DMS53 treated with DMSO at 0.1 percent for 48 hours (cell line): ENCODE data around the gene GLTP.
"Not testable (repeated sequence)": the region's sequence is repeated elsewhere in the genome, so short reads cannot be mapped to it uniquely, and the experiment has no call there.

Experiments used
- DNase-seq: peaks from one replicate; lab custom pipeline; 2025; ENCODE audit not compliant: unreplicated experiment; lab: John Stamatoyannopoulos, UW

GLTP gene

GRCh38 chr12:109902891-109903418 lies 22.6 kb upstream of the GLTP start:
- DNase-seq = no peak

- no peak for DNase-seq
These were observed 20.6 kb upstream of the GLTP start for GRCh38 chr12:109900752-109901580.

GRCh38 chr12:109899783-109900751 lies 19.7 kb upstream of the GLTP start, which contains the start of gene TCHP:
Gene TCHP (plus strand): TSS chr12:109900274. CDS start chr12:109903027, 2,753 bp downstream.
- peak; percentile 89 for DNase-seq

DNA sequence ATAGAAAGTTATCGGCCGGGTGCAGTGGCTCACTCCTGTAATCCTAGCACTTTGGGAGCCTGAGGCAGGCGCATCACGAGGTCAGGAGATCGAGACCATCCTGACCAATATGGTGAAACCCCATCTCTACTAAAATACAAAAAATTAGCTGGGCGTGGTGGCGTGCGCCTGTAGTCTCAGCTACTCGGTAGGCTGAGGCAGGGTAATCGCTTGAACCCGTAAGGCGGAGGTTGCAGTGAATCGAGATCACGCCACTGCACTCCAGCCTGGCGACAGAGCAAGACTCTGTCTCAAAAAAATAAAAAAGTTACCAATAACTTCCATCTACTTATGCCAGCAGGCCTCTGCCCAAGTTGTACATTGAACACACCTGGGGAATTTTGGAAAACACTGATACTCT lies 19.0 kb upstream of the GLTP start:
- not testable (repeated sequence) for DNase-seq

- DNase-seq = no peak
These were observed 16.7 kb upstream of the GLTP start for GRCh38 chr12:109897029-109897428.

DNA sequence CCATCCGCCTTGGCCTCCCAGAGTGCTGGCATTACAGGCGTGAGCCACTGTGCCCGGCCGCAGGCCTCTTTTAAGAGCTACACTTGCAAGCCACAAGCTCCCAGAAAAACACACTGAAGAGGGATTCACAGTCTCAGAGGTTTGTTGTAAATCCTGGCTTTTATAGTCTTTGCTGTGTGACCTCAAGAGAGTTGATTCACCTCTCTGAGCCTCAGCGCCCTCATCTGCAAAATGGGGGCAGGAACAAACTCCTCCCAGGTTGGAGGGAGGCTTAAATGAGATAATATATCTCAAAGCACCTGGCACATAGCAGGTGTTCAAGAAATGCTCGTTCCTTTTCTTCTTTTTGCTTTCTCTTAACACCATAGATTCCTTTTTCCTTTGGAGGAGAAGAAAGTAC lies 15.8 kb upstream of the GLTP start:
- no peak for DNase-seq

DNA sequence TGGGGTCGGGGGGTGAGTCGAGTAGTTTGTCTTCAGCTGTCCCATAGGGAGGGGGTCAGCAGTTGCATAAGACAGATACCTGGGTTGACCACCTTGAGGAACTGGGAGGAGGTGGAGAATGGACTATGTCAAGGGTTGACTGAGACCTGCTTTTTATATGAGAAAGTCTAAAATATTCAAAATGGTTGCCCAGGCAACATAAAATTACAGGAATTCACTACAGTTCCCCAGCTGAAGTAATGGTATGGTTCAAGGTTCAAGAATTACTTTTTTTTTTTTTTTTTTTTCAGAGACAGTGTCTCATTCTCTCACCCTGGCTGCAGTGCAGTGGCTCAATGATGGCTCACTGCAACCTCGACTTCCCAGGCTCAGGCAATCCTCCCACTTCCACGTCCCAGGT lies 14.6 kb upstream of the GLTP start:
- no peak for DNase-seq

DNA sequence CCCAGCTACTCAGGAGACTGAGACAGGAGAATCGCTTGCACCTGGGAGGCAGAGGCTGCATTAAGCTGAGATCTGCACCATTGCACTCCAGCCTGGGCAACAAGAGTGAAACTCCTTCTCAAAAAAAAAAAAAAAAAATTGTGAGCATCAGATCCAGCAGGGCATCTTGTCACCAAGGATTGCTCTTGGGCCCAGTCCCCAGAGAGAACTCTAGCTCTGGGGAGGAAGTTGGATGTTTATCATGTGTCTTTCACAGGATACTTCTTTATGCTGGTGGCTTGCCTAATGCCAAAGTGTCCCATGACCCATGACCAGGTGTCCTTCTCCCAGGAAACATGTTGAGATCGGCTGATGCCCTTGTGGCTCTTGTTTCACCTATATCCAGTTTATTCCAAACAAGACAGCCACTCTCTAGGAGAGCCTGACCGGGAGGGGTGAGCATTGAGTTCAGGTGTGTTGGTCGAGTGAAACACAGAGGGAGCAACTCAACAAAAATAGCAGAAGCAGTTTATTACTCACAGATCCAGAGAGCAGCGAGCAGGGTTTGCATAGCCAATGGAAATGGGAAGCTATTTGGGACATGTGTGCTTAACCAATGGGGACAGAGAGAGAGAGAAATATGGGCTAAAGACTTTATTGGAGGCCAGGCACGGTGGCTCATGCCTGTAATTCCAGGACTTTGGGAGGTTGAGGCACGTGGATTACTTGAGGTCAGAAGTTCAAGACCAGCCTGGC lies 13.1 kb upstream of the GLTP start:
- no peak for DNase-seq

DNA sequence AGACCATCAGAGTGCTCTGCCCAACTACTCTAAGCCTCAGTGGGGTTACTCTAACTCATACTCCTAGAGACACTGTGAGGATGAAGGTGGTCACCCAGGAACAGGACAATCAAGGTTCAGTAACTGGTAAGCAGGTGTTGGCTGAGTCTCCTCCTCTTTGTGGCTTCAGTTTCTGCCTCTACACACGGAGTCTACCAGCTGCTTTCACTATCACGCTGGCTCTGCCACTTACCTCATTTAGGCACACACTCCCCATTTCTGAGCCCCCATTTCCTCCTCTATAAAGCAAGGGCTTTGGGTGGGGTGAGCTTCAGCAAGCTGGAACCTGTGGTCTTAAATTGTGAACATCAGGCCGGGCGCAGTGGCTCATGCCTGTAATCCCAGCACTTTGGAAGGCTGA lies 12.4 kb upstream of the GLTP start:
- DNase-seq = no peak

DNA sequence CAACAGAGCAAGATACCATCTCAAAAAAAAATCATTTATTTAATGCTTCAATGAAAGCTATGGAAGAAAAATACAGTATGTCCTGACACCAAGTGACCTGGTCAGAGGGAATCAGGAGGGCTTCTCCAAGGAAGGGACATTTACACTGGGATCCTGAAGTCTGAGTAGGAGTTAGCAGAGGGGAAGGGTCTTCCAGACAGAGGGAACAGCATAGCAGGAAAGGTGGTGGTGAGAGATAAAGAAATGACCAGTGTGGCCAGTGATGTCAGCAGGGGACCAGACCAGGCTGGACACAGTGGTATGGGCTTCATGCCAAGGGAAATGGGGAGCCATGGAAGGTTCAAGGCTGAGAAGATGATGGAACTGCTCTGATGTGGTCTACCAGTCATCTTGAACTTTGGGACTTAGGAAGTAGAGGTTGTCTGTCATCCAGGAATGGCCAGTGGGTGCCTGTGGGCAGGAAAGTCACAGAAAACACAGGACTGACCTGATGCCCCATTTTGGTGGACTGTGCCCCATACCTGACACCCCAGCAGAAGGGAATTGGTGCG lies 11.9 kb upstream of the GLTP start:
- DNase-seq = no peak

- not testable (repeated sequence) for DNase-seq
These were observed 11.4 kb upstream of the GLTP start for GRCh38 chr12:109891731-109892130.

- DNase-seq = no peak
These were observed 10.4 kb upstream of the GLTP start for GRCh38 chr12:109890620-109891170.

DNA sequence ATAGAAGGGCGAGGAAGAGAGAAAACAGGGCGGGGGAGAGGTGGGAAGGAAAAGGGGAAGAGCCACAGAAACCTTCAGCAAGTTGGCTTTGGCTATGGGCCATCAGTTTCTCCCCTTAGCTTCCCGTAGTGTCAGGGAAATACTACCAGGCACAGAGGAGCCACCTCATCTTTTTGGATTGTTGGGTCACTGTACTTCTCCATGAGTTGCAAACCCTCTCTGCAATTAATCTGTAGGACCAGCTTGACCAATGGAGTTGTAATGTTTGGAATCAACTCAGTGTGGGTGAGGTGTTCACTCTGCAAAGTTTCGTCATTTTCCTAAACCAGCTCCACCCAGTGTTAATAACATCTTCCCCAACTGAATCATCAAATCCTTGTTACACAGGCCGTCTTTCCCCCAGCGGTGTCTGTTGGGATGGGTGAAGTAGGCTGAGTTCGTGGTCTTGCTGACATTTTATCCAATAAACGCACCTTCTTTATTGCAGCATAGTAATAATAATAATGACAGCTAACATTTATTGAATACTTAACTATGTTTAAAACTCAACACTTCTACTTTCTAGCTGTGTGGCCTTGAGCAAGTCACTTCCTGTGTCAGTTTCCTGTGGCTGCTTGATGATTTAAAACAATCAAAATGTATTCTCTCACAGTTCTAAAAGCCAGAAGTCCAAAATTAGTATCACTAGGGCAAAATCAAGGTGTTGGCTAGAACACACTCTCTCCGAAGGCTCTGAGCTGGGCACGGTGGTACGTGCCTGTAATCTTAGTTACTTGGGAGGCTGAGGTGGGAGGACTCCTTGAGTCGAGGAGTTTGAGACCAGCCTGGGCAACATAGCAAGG lies 8.1 kb upstream of the GLTP start:
- no peak for DNase-seq

GRCh38 chr12:109885616-109886015 lies 5.3 kb upstream of the GLTP start:
- no peak for DNase-seq

- DNase-seq = no peak
These were observed 3.1 kb upstream of the GLTP start for GRCh38 chr12:109883461-109883860.

- peak; percentile 16 for DNase-seq
These were observed 1.4 kb upstream of the GLTP start for GRCh38 chr12:109881752-109882151.

GRCh38 chr12:109880938-109881337 lies 597 bp upstream of the GLTP start:
- no peak for DNase-seq

- DNase-seq = no peak
These were observed 844 bp downstream of the GLTP start for GRCh38 chr12:109879351-109880042.

- DNase-seq = no peak
These were observed 1.6 kb downstream of the GLTP start for GRCh38 chr12:109878749-109879148.
